ENCODE results near the gene MDGA2.

- TF ChIP-seq SUZ12 (IDR thresholded peaks at IDR 0.05) (no peak), FOXM1 (IDR thresholded peaks at IDR 0.05; ENCODE audit: borderline replicate concordance) (no peak), FOXK2 (IDR thresholded peaks at IDR 0.05) (no peak), HDGF (IDR thresholded peaks at IDR 0.05; ENCODE audit: borderline replicate concordance) (no peak)
These were observed 398.5 kb downstream of the MDGA2 start for GRCh38 chr14:47276931-47277330.
